Skin of body (tissue), 1 donor: Measurements from ENCODE around the gene SLC16A9. TPM values are rescaled to one million over a fixed set of nuclear protein-coding genes. Genes with fewer than 3 reads are reported as not detected.

ENCODE experiments used
- total RNA-seq: library from RNA; depleted of rRNA; stranded (reverse); fragments of >200 nt; gene quantifications from one replicate; pipeline ENCODE4 v1.2.3, GENCODE V29; 2014

The SLC16A9 gene
- total RNA-seq, 1 donor from 2014 or later = 6.5 TPM

Other genes starting within 250 kb of the SLC16A9 start
- gene MRLN, start 43.6 kb upstream of the SLC16A9 start, total RNA-seq = 15.7 TPM
- 36.9 TPM for gene CCDC6, start 196.7 kb upstream of the SLC16A9 start, total RNA-seq